ENCODE measurements around the gene SCYL1. TPM values are rescaled to one million over a fixed set of nuclear protein-coding genes. Genes with fewer than 3 reads are reported as not detected.

Gene SCYL1
- total and polyA plus RNA-seq, 2 donors from 2014 or later: 72.2 to 78.9 TPM

GRCh38 chr11:65528819-65529350 is 4.0 kb downstream of the SCYL1 start:
- Histone ChIP-seq H3K36me3 (ENCODE audit: control insufficient read depth in 2 of 3, insufficient read depth in 3 of 3, low read length in 3 of 3) (peaks cover 7 to 40% (median 20%) of the 10 kb centered on the region in 3 donors), H3K27ac (ENCODE audit: low read depth in 2 of 2, low read length in 2 of 2) (no peak overlapping the region), H3K9ac (ENCODE audit: low read length in 3 of 3) (no peak overlapping the region), H3K9me3 (ENCODE audit: control insufficient read depth in 2 of 3, insufficient read depth in 1 of 3, low read length in 3 of 3) (no peaks in the 10 kb centered on the region), H3K4me1 (ENCODE audit: control insufficient read depth in 2 of 3, insufficient read depth in 2 of 3, low read depth in 1 of 3, low read length in 3 of 3) (peaks cover 0 to 20% (median 14%) of the 10 kb centered on the region in 3 donors), H3K4me3 (ENCODE audit: low read length in 3 of 3) (no peak overlapping the region), H3K27me3 (ENCODE audit: control insufficient read depth, insufficient read depth, low read length) (no peaks in the 10 kb centered on the region)
- intact Hi-C loops (cut with DNase I): no loop called here
- DNase-seq (no peak), FAIRE-seq (no peak)
- TF ChIP-seq CTCF (IDR thresholded peaks at IDR 0.05; ENCODE audit: borderline replicate concordance, extremely low read depth, insufficient read depth): no peak

GRCh38 chr11:65529475-65530156 is 4.7 kb downstream of the SCYL1 start:
- Histone ChIP-seq H3K36me3 (ENCODE audit: control insufficient read depth in 2 of 3, insufficient read depth in 3 of 3, low read length in 3 of 3) (peaks cover 7 to 40% (median 20%) of the 10 kb centered on the region in 3 donors), H3K4me3 (ENCODE audit: low read length in 3 of 3) (no peak overlapping the region), H3K4me1 (ENCODE audit: control insufficient read depth in 2 of 3, insufficient read depth in 2 of 3, low read depth in 1 of 3, low read length in 3 of 3) (peaks cover 0 to 15% (median 8%) of the 10 kb centered on the region in 3 donors), H3K9ac (ENCODE audit: low read length in 3 of 3) (no peak overlapping the region), H3K27me3 (ENCODE audit: control insufficient read depth, insufficient read depth, low read length) (no peaks in the 10 kb centered on the region), H3K9me3 (ENCODE audit: control insufficient read depth in 2 of 3, insufficient read depth in 1 of 3, low read length in 3 of 3) (no peaks in the 10 kb centered on the region), H3K27ac (ENCODE audit: low read depth in 2 of 2, low read length in 2 of 2) (no peak overlapping the region)
- no peak for TF ChIP-seq CTCF (IDR thresholded peaks at IDR 0.05; ENCODE audit: borderline replicate concordance, extremely low read depth, insufficient read depth)
- intact Hi-C loops (cut with DNase I): no loop called here
- FAIRE-seq: no peak
- no peak for DNase-seq

GRCh38 chr11:65530157-65530496 is 5.2 kb downstream of the SCYL1 start:
- FAIRE-seq (no peak), DNase-seq (no peak)
- intact Hi-C loops (cut with DNase I): no loop called here
- Histone ChIP-seq H3K9me3 (ENCODE audit: control insufficient read depth in 2 of 3, insufficient read depth in 1 of 3, low read length in 3 of 3) (no peaks in the 10 kb centered on the region), H3K9ac (ENCODE audit: low read length in 3 of 3) (no peak overlapping the region), H3K27ac (ENCODE audit: low read depth in 2 of 2, low read length in 2 of 2) (no peak overlapping the region), H3K4me3 (ENCODE audit: low read length in 3 of 3) (no peak overlapping the region), H3K27me3 (ENCODE audit: control insufficient read depth, insufficient read depth, low read length) (no peaks in the 10 kb centered on the region), H3K4me1 (ENCODE audit: control insufficient read depth in 2 of 3, insufficient read depth in 2 of 3, low read depth in 1 of 3, low read length in 3 of 3) (peaks cover 0 to 15% (median 8%) of the 10 kb centered on the region in 3 donors), H3K36me3 (ENCODE audit: control insufficient read depth in 2 of 3, insufficient read depth in 3 of 3, low read length in 3 of 3) (peaks cover 7 to 40% (median 21%) of the 10 kb centered on the region in 3 donors)
- no peak for TF ChIP-seq CTCF (IDR thresholded peaks at IDR 0.05; ENCODE audit: borderline replicate concordance, extremely low read depth, insufficient read depth)
